ENCODE data around the gene TTC23L.
A peak's percentile ranks its signal among the peaks of the same experiment; 100 is the strongest.

The TTC23L gene

GRCh38 chr5:34838785-34839714 is at the start of gene TTC23L:
Gene TTC23L (plus strand): TSS chr5:34839164. CDS start chr5:34840672, 1,508 bp downstream.
- no peak for DNase-seq (ENCODE audit: low read depth, low spot score)
- TF ChIP-seq FOXP2 (optimal IDR thresholded peaks at IDR 0.05; ENCODE audit: control extremely low read depth, extremely low read length, insufficient read depth) = no peak
- TF ChIP-seq POLR2AphosphoS5 (IDR thresholded peaks at IDR 0.05; ENCODE audit: borderline replicate concordance, low read depth, low read length) = peak; percentile 60; the same call in 1 of the 2 replicates
- H3K36me3 ChIP-seq (ENCODE audit: insufficient read depth, low read length) = no peaks in the 10 kb centered on the region
- H3K4me3 ChIP-seq = peak within 1 kb of the TSS; percentile 97
- H3K9ac ChIP-seq (ENCODE audit: insufficient read length) = peak within 1 kb of the TSS; percentile 63
- no peak within 1 kb of the TSS for H3K27ac ChIP-seq
- H3K9me3 ChIP-seq (ENCODE audit: low read depth, low read length) = no peaks in the 10 kb centered on the region

- Histone ChIP-seq H3K9ac (ENCODE audit: insufficient read length) (no peak overlapping the region), H3K9me3 (ENCODE audit: low read depth, low read length) (no peaks in the 10 kb centered on the region), H3K27ac (no peak overlapping the region), H3K4me3 (no peak overlapping the region), H3K36me3 (ENCODE audit: insufficient read depth, low read length) (no peaks in the 10 kb centered on the region)
- no peak for TF ChIP-seq FOXP2 (optimal IDR thresholded peaks at IDR 0.05; ENCODE audit: control extremely low read depth, extremely low read length, insufficient read depth)
- TF ChIP-seq EZH2 (IDR thresholded peaks at IDR 0.05) = no peak
- no peak for TF ChIP-seq POLR2AphosphoS5 (IDR thresholded peaks at IDR 0.05; ENCODE audit: borderline replicate concordance, low read depth, low read length)
- no peak for DNase-seq (ENCODE audit: low read depth, low spot score)
These were observed 49.3 kb upstream of the TTC23L start for GRCh38 chr5:34789639-34790038.

- H3K9ac ChIP-seq (ENCODE audit: insufficient read length) = no peak overlapping the region
- no peaks in the 10 kb centered on the region for H3K9me3 ChIP-seq (ENCODE audit: low read depth, low read length)
- H3K36me3 ChIP-seq (ENCODE audit: insufficient read depth, low read length) = no peaks in the 10 kb centered on the region
- no peak for DNase-seq (ENCODE audit: low read depth, low spot score)
- H3K27ac ChIP-seq = no peak overlapping the region
- no peak overlapping the region for H3K4me3 ChIP-seq
- no peak for TF ChIP-seq POLR2AphosphoS5 (IDR thresholded peaks at IDR 0.05; ENCODE audit: borderline replicate concordance, low read depth, low read length)
- no peak for TF ChIP-seq FOXP2 (optimal IDR thresholded peaks at IDR 0.05; ENCODE audit: control extremely low read depth, extremely low read length, insufficient read depth)
- no peak for TF ChIP-seq EZH2 (IDR thresholded peaks at IDR 0.05)
These were observed 48.9 kb upstream of the TTC23L start for GRCh38 chr5:34790069-34790468.

GRCh38 chr5:34791761-34792244 is 47.2 kb upstream of the TTC23L start:
- Histone ChIP-seq H3K36me3 (ENCODE audit: insufficient read depth, low read length) (no peaks in the 10 kb centered on the region), H3K9me3 (ENCODE audit: low read depth, low read length) (no peaks in the 10 kb centered on the region), H3K27ac (no peak overlapping the region), H3K9ac (ENCODE audit: insufficient read length) (no peak overlapping the region), H3K4me3 (no peak overlapping the region)
- no peak for DNase-seq (ENCODE audit: low read depth, low spot score)
- TF ChIP-seq EZH2 (IDR thresholded peaks at IDR 0.05) (no peak), POLR2AphosphoS5 (IDR thresholded peaks at IDR 0.05; ENCODE audit: borderline replicate concordance, low read depth, low read length) (no peak), FOXP2 (optimal IDR thresholded peaks at IDR 0.05; ENCODE audit: control extremely low read depth, extremely low read length, insufficient read depth) (no peak)

- H3K4me3 ChIP-seq = no peak overlapping the region
- H3K27ac ChIP-seq = no peak overlapping the region
- TF ChIP-seq FOXP2 (optimal IDR thresholded peaks at IDR 0.05; ENCODE audit: control extremely low read depth, extremely low read length, insufficient read depth) = no peak
- TF ChIP-seq EZH2 (IDR thresholded peaks at IDR 0.05) = no peak
- TF ChIP-seq POLR2AphosphoS5 (IDR thresholded peaks at IDR 0.05; ENCODE audit: borderline replicate concordance, low read depth, low read length) = no peak
- no peaks in the 10 kb centered on the region for H3K9me3 ChIP-seq (ENCODE audit: low read depth, low read length)
- no peak for DNase-seq (ENCODE audit: low read depth, low spot score)
- no peak overlapping the region for H3K9ac ChIP-seq (ENCODE audit: insufficient read length)
- no peaks in the 10 kb centered on the region for H3K36me3 ChIP-seq (ENCODE audit: insufficient read depth, low read length)
These were observed 36.0 kb upstream of the TTC23L start for GRCh38 chr5:34802834-34803563.

- Histone ChIP-seq H3K4me3 (no peak overlapping the region), H3K9me3 (ENCODE audit: low read depth, low read length) (no peaks in the 10 kb centered on the region), H3K9ac (ENCODE audit: insufficient read length) (no peak overlapping the region), H3K27ac (no peak overlapping the region), H3K36me3 (ENCODE audit: insufficient read depth, low read length) (no peaks in the 10 kb centered on the region)
- no peak for DNase-seq (ENCODE audit: low read depth, low spot score)
- no peak for TF ChIP-seq POLR2AphosphoS5 (IDR thresholded peaks at IDR 0.05; ENCODE audit: borderline replicate concordance, low read depth, low read length)
- no peak for TF ChIP-seq EZH2 (IDR thresholded peaks at IDR 0.05)
- TF ChIP-seq FOXP2 (optimal IDR thresholded peaks at IDR 0.05; ENCODE audit: control extremely low read depth, extremely low read length, insufficient read depth) = no peak
These were observed 34.8 kb upstream of the TTC23L start for GRCh38 chr5:34803974-34804732.

GRCh38 chr5:34804913-34805312 is 34.1 kb upstream of the TTC23L start:
- no peak overlapping the region for H3K27ac ChIP-seq

GRCh38 chr5:34806532-34806931 is 32.4 kb upstream of the TTC23L start:
- no peak overlapping the region for H3K27ac ChIP-seq
- no peak for DNase-seq (ENCODE audit: low read depth, low spot score)
- no peak overlapping the region for H3K9ac ChIP-seq (ENCODE audit: insufficient read length)
- no peak overlapping the region for H3K4me3 ChIP-seq
- no peaks in the 10 kb centered on the region for H3K9me3 ChIP-seq (ENCODE audit: low read depth, low read length)
- H3K36me3 ChIP-seq (ENCODE audit: insufficient read depth, low read length) = no peaks in the 10 kb centered on the region
- TF ChIP-seq FOXP2 (optimal IDR thresholded peaks at IDR 0.05; ENCODE audit: control extremely low read depth, extremely low read length, insufficient read depth) (no peak), POLR2AphosphoS5 (IDR thresholded peaks at IDR 0.05; ENCODE audit: borderline replicate concordance, low read depth, low read length) (no peak)

More at GRCh38 chr5:34804913-34805312, 34.1 kb upstream of the TTC23L start:
- Histone ChIP-seq H3K9me3 (ENCODE audit: low read depth, low read length) (no peaks in the 10 kb centered on the region), H3K4me3 (no peak overlapping the region), H3K36me3 (ENCODE audit: insufficient read depth, low read length) (no peaks in the 10 kb centered on the region), H3K9ac (ENCODE audit: insufficient read length) (no peak overlapping the region)
- DNase-seq (ENCODE audit: low read depth, low spot score) = no peak
- TF ChIP-seq POLR2AphosphoS5 (IDR thresholded peaks at IDR 0.05; ENCODE audit: borderline replicate concordance, low read depth, low read length) = no peak

All from SK-N-MC (cell line).